H1 (cell line): ENCODE measurements around the gene ELMO1. TPM values are rescaled to one million over a fixed set of nuclear protein-coding genes. Genes with fewer than 3 reads are reported as not detected.

Experiments
- CTCF ChIA-PET: fragments of 300-600 bp; sonication (Branson Sonifier 250); formaldehyde crosslinking; loops from one replicate; lab custom pipeline; 2021; ENCODE audit not compliant: partially characterized antibody; lab: Charles Lee
- POLR2A ChIA-PET: fragments of 300-600 bp; sonication (Branson Sonifier 250); formaldehyde crosslinking; loops from one replicate; lab custom pipeline; 2021; ENCODE audit warnings: inconsistent platforms; ENCODE audit not compliant: partially characterized antibody; lab: Charles Lee
- DNase-seq, 2 experiments: peaks; one replicate each; pipeline versions ENCODE4 v3.0.0 to v3.0.0-alpha.2; 2010 to 2022; ENCODE audit warnings: low spot score in 2 of 2, low read depth in 1 of 2, mixed read lengths in 1 of 2
- FAIRE-seq: peaks from 2 replicates; lab custom pipeline; 2011; peaks lifted over from hg19 to GRCh38; lab: Jason Lieb, UNC
- H2AFZ ChIP-seq: 2 replicates; pipeline ENCODE4 v1.8.1; 2012; ENCODE audit warnings: low read length, inconsistent platforms
- H2AK5ac ChIP-seq: 2 replicates; pipeline ENCODE4 v1.6.1; 2013; ENCODE audit warnings: low read depth, low read length
- H2BK120ac ChIP-seq: replicated peaks from 2 replicates; pipeline ENCODE3; 2013; ENCODE audit warnings: low read depth, low read length, inconsistent platforms
- H2BK12ac ChIP-seq: 2 replicates; pipeline ENCODE4 v1.6.1; 2013; ENCODE audit warnings: low read depth, low read length
- H2BK15ac ChIP-seq: 2 replicates; pipeline ENCODE4 v1.6.1; 2013; ENCODE audit warnings: low read length
- H2BK20ac ChIP-seq: 2 replicates; pipeline ENCODE4 v1.6.1; 2013; ENCODE audit warnings: low read length
- H2BK5ac ChIP-seq: 2 replicates; pipeline ENCODE4 v1.6.1; 2013; ENCODE audit warnings: low read depth, low read length
- H3K14ac ChIP-seq: 2 replicates; pipeline ENCODE4 v1.6.1; 2013; ENCODE audit warnings: inconsistent platforms; ENCODE audit not compliant: insufficient read length
- H3K18ac ChIP-seq: 2 replicates; pipeline ENCODE4 v1.6.1; 2013; ENCODE audit warnings: low read length; ENCODE audit errors: extremely low read depth
- H3K23ac ChIP-seq: 2 replicates; pipeline ENCODE4 v1.6.1; 2013; ENCODE audit warnings: inconsistent platforms; ENCODE audit not compliant: insufficient read length
- H3K23me2 ChIP-seq: 2 replicates; pipeline ENCODE4 v1.6.1; 2013; ENCODE audit warnings: low read depth, low read length
- H3K27ac ChIP-seq: 2 replicates; pipeline ENCODE4 v1.6.1; 2011; ENCODE audit warnings: low read depth, low read length, inconsistent platforms
- H3K27me3 ChIP-seq, 4 experiments: replicated peaks in 1 of 4; 1 replicate in 1 of 4; 2 replicates in 3 of 4; pipeline versions ENCODE4 v1.6.1 to v1.8.1; 2011 to 2013; ENCODE audit warnings: low read length in 3 of 4, mild to moderate bottlenecking in 3 of 4, inconsistent platforms in 2 of 4, mixed read lengths in 2 of 4, moderate library complexity in 1 of 4; ENCODE audit not compliant: control insufficient read depth in 3 of 4, insufficient read depth in 3 of 4; ENCODE audit errors: extremely low read depth in 1 of 4
- H3K36me3 ChIP-seq, 4 experiments: 2 replicates each; pipeline versions ENCODE4 v1.6.1 to v1.8.1; 2011 to 2013; ENCODE audit warnings: mild to moderate bottlenecking in 4 of 4, low read length in 3 of 4, moderate library complexity in 2 of 4, control low read depth in 1 of 4, inconsistent platforms in 1 of 4; ENCODE audit not compliant: insufficient read depth in 4 of 4, control insufficient read depth in 2 of 4
- H3K4ac ChIP-seq: replicated peaks from 2 replicates; pipeline ENCODE3; 2013; ENCODE audit warnings: low read length, low read depth, mixed read lengths, inconsistent platforms; ENCODE audit not compliant: insufficient read length
- H3K4me1 ChIP-seq, 4 experiments: replicated peaks in 1 of 4; 1 replicate in 1 of 4; 2 replicates in 3 of 4; pipeline versions ENCODE4 v1.6.1 to v1.8.1; 2011 to 2013; ENCODE audit warnings: low read length in 3 of 4, inconsistent platforms in 2 of 4, mixed read lengths in 1 of 4; ENCODE audit not compliant: insufficient read depth in 4 of 4, control insufficient read depth in 3 of 4
- H3K4me2 ChIP-seq, 2 experiments: 2 replicates each; pipeline versions ENCODE4 v1.6.1 to v1.8.1; 2011 to 2013; ENCODE audit warnings: low read depth in 2 of 2, low read length in 2 of 2, control low read depth in 1 of 2, inconsistent platforms in 1 of 2, mild to moderate bottlenecking in 1 of 2; ENCODE audit not compliant: insufficient read depth in 1 of 2
- H3K4me3 ChIP-seq, 4 experiments: fragments of 200-600, 300-600 bp in 1 of 4; sonication (generic), shearing (Covaris generic), sonication (Bioruptor Twin) in 1 of 4; 2 replicates each; pipeline versions ENCODE4 v1.5.1 to v1.8.1; 2011 to 2016; ENCODE audit warnings: low read length in 4 of 4, low read depth in 3 of 4, control low read depth in 2 of 4, inconsistent platforms in 2 of 4, mild to moderate bottlenecking in 2 of 4, mixed read lengths in 1 of 4, moderate library complexity in 1 of 4; ENCODE audit not compliant: insufficient read depth in 2 of 4; ENCODE audit errors: extremely low read depth in 1 of 4
- H3K56ac ChIP-seq: replicated peaks from 2 replicates; pipeline ENCODE3; 2013; ENCODE audit warnings: low read depth, mild to moderate bottlenecking, mixed read lengths, low read length, inconsistent platforms; ENCODE audit not compliant: insufficient read length
- H3K79me1 ChIP-seq: 2 replicates; pipeline ENCODE4 v1.6.1; 2013; ENCODE audit warnings: low read depth, low read length, control low read depth
- H3K79me2 ChIP-seq, 2 experiments: 2 replicates each; pipeline versions ENCODE4 v1.6.1 to v1.8.1; 2012 to 2013; ENCODE audit warnings: low read length in 2 of 2, mild to moderate bottlenecking in 2 of 2, inconsistent platforms in 1 of 2; ENCODE audit not compliant: insufficient read depth in 2 of 2, control insufficient read depth in 1 of 2
- H3K9ac ChIP-seq, 4 experiments: replicated peaks in 1 of 4; 1 replicate in 1 of 4; 2 replicates in 3 of 4; pipeline versions ENCODE4 v1.6.1 to v1.8.1; 2011 to 2013; ENCODE audit warnings: low read depth in 3 of 4, low read length in 3 of 4, control low read depth in 2 of 4, mild to moderate bottlenecking in 2 of 4, moderate library complexity in 2 of 4, inconsistent platforms in 1 of 4; ENCODE audit errors: extremely low read depth in 1 of 4
- H3K9me3 ChIP-seq, 2 experiments: 2 replicates each; pipeline versions ENCODE4 v1.6.1 to v1.8.1; 2012 to 2013; ENCODE audit warnings: mild to moderate bottlenecking in 2 of 2, moderate library complexity in 2 of 2, control low read depth in 1 of 2, inconsistent platforms in 1 of 2, low read depth in 1 of 2, low read length in 1 of 2, mixed read lengths in 1 of 2; ENCODE audit not compliant: insufficient read depth in 2 of 2
- H4K20me1 ChIP-seq, 2 experiments: replicated peaks in 1 of 2; 2 replicates each; pipeline versions ENCODE3 to v1.8.1; 2011 to 2013; ENCODE audit warnings: inconsistent platforms in 2 of 2, low read length in 2 of 2, mild to moderate bottlenecking in 1 of 2; ENCODE audit not compliant: insufficient read depth in 2 of 2, control insufficient read depth in 1 of 2
- H4K5ac ChIP-seq: 2 replicates; pipeline ENCODE4 v1.6.1; 2013; ENCODE audit warnings: low read length, low read depth, mixed read lengths, inconsistent platforms; ENCODE audit not compliant: insufficient read length
- H4K8ac ChIP-seq: 2 replicates; pipeline ENCODE4 v1.8.0; 2013; ENCODE audit warnings: mild to moderate bottlenecking, moderate library complexity, low read length, inconsistent platforms; ENCODE audit not compliant: insufficient read depth; ENCODE audit errors: extremely low read depth
- H4K91ac ChIP-seq: replicated peaks from 2 replicates; pipeline ENCODE3; 2013; ENCODE audit warnings: low read length, mixed read lengths, inconsistent platforms; ENCODE audit not compliant: insufficient read length
- ASH2L ChIP-seq: fragments of 200-600, 300-600 bp; sonication (generic); IDR thresholded peaks from one replicate; pipeline ENCODE4 v1.7.1; 2017; ENCODE audit warnings: low read length
- BCL11A ChIP-seq, 2 experiments: IDR thresholded peaks; one replicate each; pipeline ENCODE4 v1.6.1; 2011; ENCODE audit warnings: low read depth in 2 of 2, low read length in 2 of 2, mild to moderate bottlenecking in 2 of 2
- CTCF ChIP-seq, 3 experiments: IDR thresholded peaks; 1 replicate in 2 of 3; 2 replicates in 1 of 3; pipeline versions ENCODE4 v1.5.1 to v1.6.1; 2011; ENCODE audit warnings: low read length in 3 of 3, mild to moderate bottlenecking in 3 of 3, inconsistent platforms in 2 of 3, low read depth in 1 of 3, moderate library complexity in 1 of 3; ENCODE audit not compliant: insufficient read depth in 1 of 3; ENCODE audit errors: control extremely low read depth in 1 of 3
- EP300 ChIP-seq, 2 experiments: IDR thresholded peaks; 1 replicate in 1 of 2; 2 replicates in 1 of 2; pipeline ENCODE4 v1.6.1; 2011 to 2012; ENCODE audit warnings: low read depth in 2 of 2, low read length in 2 of 2, mild to moderate bottlenecking in 2 of 2, borderline replicate concordance in 1 of 2, inconsistent platforms in 1 of 2, moderate library complexity in 1 of 2
- MAFK ChIP-seq: IDR thresholded peaks from 2 replicates; pipeline ENCODE4 v1.6.1; 2012; ENCODE audit warnings: low read depth, mild to moderate bottlenecking, improper control_type of control experiment, low read length
- SP2 ChIP-seq: IDR thresholded peaks from 2 replicates; pipeline ENCODE4 v1.6.1; 2012; ENCODE audit warnings: mild to moderate bottlenecking, low read length, inconsistent platforms
- WGBS, 2 experiments: shearing (Covaris generic) in 1 of 2; methylation state at CpG; one replicate each; pipeline versions ENCODE4 v1.1.6 to v1.1.7; 2013 to 2015; ENCODE audit warnings: low lambda C conversion rate in 2 of 2, mixed read lengths in 2 of 2, inconsistent platforms in 1 of 2, low coverage in 1 of 2, missing lambda C conversion rate in 1 of 2; ENCODE audit not compliant: insufficient replicate concordance in 2 of 2, insufficient coverage in 1 of 2, insufficient read length in 1 of 2; ENCODE audit errors: extremely low coverage in 1 of 2, missing lambda C conversion rate in 1 of 2; 5-methylcytosine and 5-hydroxymethylcytosine counted together
- polyA plus RNA-seq, 7 experiments: library from polyadenylated mRNA; depleted of rRNA in 3 of 7; stranded (reverse) in 5 of 7; unstranded in 2 of 7; fragments of >200 nt in 5 of 7; fragments of 200-250 nt in 2 of 7; gene quantifications; 1 replicate in 5 of 7; 2 replicates in 1 of 7; 4 replicates in 1 of 7; pipeline versions ENCODE4 v1.2.1 to v1.2.3, GENCODE V29; 2011 to 2013; ENCODE audit warnings: missing spikeins in 2 of 7, mixed read lengths in 2 of 7
- total RNA-seq: library from RNA; stranded (reverse); fragmentation: NEBNext Ultra II Directional; extraction: Animal tissue kit (Norgen Biotek cat#: 25700); gene quantifications from 2 replicates; pipeline ENCODE4 v1.2.1, GENCODE V29; 2021
- TF ChIP-seq, protein P1 (sequence below): IDR thresholded peaks from 2 replicates; pipeline ENCODE4 v1.6.1; 2012; ENCODE audit warnings: low read length, inconsistent platforms

Gene ELMO1
- total and polyA plus RNA-seq, 2 of the 8 experiments (the other 6 are each of a cell fraction or from before 2014, with no cell fraction given): 18.4 to 21.0 TPM

DNA sequence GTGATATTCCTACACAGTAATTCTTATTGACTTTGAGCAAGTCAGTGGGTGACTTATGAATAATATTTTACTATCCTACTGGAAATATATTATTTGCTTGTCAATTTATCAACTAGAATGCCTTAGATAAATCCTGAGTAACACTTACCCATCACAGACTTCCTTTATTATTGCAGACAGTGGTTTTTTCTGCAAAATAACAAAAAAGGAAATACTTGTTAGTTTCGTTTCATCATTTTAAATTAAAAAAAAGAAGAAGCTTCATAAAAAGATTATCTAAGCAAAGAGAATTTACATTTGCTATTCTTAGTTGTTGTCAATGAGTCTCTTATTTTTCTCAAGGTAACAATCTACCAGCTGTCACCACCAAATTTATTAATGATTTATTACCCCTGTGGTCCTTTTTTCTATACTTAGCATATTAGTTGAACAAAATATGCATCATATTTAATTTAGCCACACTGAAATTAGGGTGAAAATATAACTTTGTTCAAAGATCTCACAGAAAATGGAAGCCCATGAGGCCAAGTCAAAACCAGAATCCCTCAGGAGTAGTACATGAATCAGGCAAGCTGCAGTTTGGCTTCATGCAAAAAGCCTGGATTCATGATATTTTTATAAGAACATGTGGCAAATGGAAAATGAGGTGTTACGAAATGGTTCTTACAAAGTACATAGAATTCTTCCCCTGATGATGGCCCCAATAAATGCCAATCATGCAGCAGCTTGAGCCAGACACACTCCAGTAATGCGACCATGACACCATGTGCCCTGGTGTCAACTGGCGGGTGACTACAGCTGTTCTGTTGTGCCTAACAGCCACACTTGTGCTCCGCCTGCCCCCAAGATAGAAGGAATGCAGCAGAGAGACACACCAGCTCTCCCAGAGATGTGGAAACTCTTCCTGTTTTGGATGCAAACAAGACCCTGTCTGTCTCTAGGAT, 132.6 kb downstream of the ELMO1 start:
- no peak for FAIRE-seq
- Histone ChIP-seq H4K5ac (no peak overlapping the region), H3K9me3 (no peaks in the 10 kb centered on the region), H4K8ac (no peak overlapping the region), H3K36me3 (no peaks in the 10 kb centered on the region), H3K79me1 (no peaks in the 10 kb centered on the region), H3K23ac (no peak overlapping the region), H3K4ac (no peak overlapping the region), H2BK12ac (no peak overlapping the region), H2BK20ac (no peak overlapping the region), H2BK5ac (no peak overlapping the region), H4K20me1 (no peaks in the 10 kb centered on the region), H3K9ac (no peak overlapping the region), H3K27me3 (no peaks in the 10 kb centered on the region), H3K27ac (no peak overlapping the region), H2BK15ac (no peak overlapping the region), H3K56ac (no peak overlapping the region), H2BK120ac (no peak overlapping the region), H3K18ac (no peak overlapping the region), H3K4me3 (no peak overlapping the region), H2AFZ (no peak overlapping the region), H3K14ac (no peak overlapping the region), H3K4me2 (no peak overlapping the region), H3K23me2 (peaks cover 3% of the 10 kb centered on the region; the same call in 1 of the 2 replicates), H4K91ac (no peak overlapping the region), H3K4me1 (no peaks in the 10 kb centered on the region), H3K79me2 (no peaks in the 10 kb centered on the region), H2AK5ac (no peak overlapping the region)
- no peak for DNase-seq
- POLR2A ChIA-PET: no interaction called here
- 84% methylated on average over 5 of the region's 5 CpGs; no CpG with 5 or more reads in 1 of the 2 experiments for WGBS, 2 experiments
- CTCF ChIA-PET: interaction anchor here (1.0 to 1.2 kb wide), 3 partner anchors 33 to 194 kb away, joined by 3 read pairs; no protein-coding TSS in a partner anchor
- TF ChIP-seq ASH2L (no peak), SP2 (no peak), CTCF (IDR thresholded peaks at IDR 0.05; ENCODE audit: control extremely low read depth in 1 of 3, insufficient read depth in 1 of 3, low read depth in 1 of 3, low read length in 3 of 3) (no peak), MAFK (no peak), EP300 (IDR thresholded peaks at IDR 0.05; ENCODE audit: borderline replicate concordance in 1 of 2, low read depth in 2 of 2, low read length in 2 of 2) (no peak), BCL11A (IDR thresholded peaks at IDR 0.05; ENCODE audit: low read depth in 2 of 2, low read length in 2 of 2) (no peak)
- TF ChIP-seq, protein P1, sequence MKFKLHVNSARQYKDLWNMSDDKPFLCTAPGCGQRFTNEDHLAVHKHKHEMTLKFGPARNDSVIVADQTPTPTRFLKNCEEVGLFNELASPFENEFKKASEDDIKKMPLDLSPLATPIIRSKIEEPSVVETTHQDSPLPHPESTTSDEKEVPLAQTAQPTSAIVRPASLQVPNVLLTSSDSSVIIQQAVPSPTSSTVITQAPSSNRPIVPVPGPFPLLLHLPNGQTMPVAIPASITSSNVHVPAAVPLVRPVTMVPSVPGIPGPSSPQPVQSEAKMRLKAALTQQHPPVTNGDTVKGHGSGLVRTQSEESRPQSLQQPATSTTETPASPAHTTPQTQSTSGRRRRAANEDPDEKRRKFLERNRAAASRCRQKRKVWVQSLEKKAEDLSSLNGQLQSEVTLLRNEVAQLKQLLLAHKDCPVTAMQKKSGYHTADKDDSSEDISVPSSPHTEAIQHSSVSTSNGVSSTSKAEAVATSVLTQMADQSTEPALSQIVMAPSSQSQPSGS: no peak
